Right lobe of liver (tissue), 6 donors: Measurements from ENCODE around the gene SLC2A4RG. TPM values are rescaled to one million over a fixed set of nuclear protein-coding genes. Genes with fewer than 3 reads are reported as not detected.

Experiments
- ATAC-seq, 4 donors: fragments of 200-7000 bp; cut with Tn5 transposase; one replicate each; pipeline ENCODE4 v1.9.1; 2020; ENCODE audit warnings: mild to moderate bottlenecking in 4 of 4, moderate library complexity in 4 of 4
- DNase-seq, 3 donors: peaks; one replicate each; pipeline ENCODE4 v3.0.0-alpha.2; 2020
- H3K27ac ChIP-seq, 3 donors: fragments of 200-600 bp; one replicate each; pipeline ENCODE4 v1.8.0; 2022
- H3K27me3 ChIP-seq, 2 donors: fragments of 200-600 bp; one replicate each; pipeline ENCODE4 v1.8.0; 2022
- H3K36me3 ChIP-seq, 4 donors: fragments of 200-600 bp; sonication (generic) in 1 of 4; one replicate each; pipeline versions ENCODE4 v1.5.1 to v1.8.0; 2017 to 2022; ENCODE audit warnings: control low read depth in 1 of 4
- H3K4me1 ChIP-seq, 4 donors: fragments of 200-600 bp; sonication (generic) in 1 of 4; one replicate each; pipeline versions ENCODE4 v1.5.1 to v1.8.0; 2017 to 2022; ENCODE audit warnings: control low read depth in 1 of 4
- H3K4me3 ChIP-seq, 3 donors: fragments of 200-600 bp; one replicate each; pipeline ENCODE4 v1.8.0; 2022
- H3K9me3 ChIP-seq, 4 donors: fragments of 200-600 bp; sonication (generic) in 1 of 4; one replicate each; pipeline versions ENCODE4 v1.5.1 to v1.8.0; 2017 to 2022; ENCODE audit warnings: control low read depth in 1 of 4
- CTCF ChIP-seq, 4 donors: fragments of 200-600 bp in 3 of 4; fragments of 450-650 bp in 1 of 4; IDR thresholded peaks; one replicate each; pipeline versions ENCODE4 v1.5.1 to v1.8.0; 2016 to 2022; ENCODE audit warnings: antibody characterized with exemption in 4 of 4, mild to moderate bottlenecking in 2 of 4
- POLR2A ChIP-seq: fragments of 450-650 bp; IDR thresholded peaks from one replicate; pipeline ENCODE4 v1.6.1; 2017; ENCODE audit warnings: antibody characterized with exemption, mild to moderate bottlenecking
- WGBS: methylation state at CpG from one replicate; pipeline ENCODE4 v1.1.6; 2018; ENCODE audit warnings: low coverage, low lambda C conversion rate; ENCODE audit not compliant: insufficient coverage; ENCODE audit errors: missing lambda C conversion rate; 5-methylcytosine and 5-hydroxymethylcytosine counted together
- intact Hi-C, 2 donors: fragments of 100-400 bp; cut with DNase I; formaldehyde crosslinking; loops; one replicate each; pipeline versions ENCODE4 v1.11.2 to v1.14.1; 2022
- total RNA-seq, 6 experiments: library from RNA; depleted of rRNA in 2 of 6; stranded (reverse); fragments of >200 nt in 2 of 6; fragmentation: NEBNext Ultra II Directional in 3 of 6; extraction: Animal tissue kit (Norgen Biotek cat#: 25700) in 3 of 6; gene quantifications; one replicate each; pipeline versions ENCODE4 v1.1.0 to v1.2.4, GENCODE V29; 2016 to 2023
- donor health status: DM: no; HTN: yes; CAD: no.
- donor health status: DM: no; HTN: no; CAD: no.
- donor health status: DM: no; HTN: no; CAD: no.
- donor health status: DM: no; HTN: yes; CAD: no.
- donor health status: DM: no; HTN: yes; CAD: no.

SLC2A4RG gene
- total RNA-seq, 6 experiments from 2014 or later = 36.0 to 180 (median 73.8) TPM

GRCh38 chr20:63751471-63752271 lies 12.1 kb downstream of the SLC2A4RG start:
- no peak for TF ChIP-seq CTCF (IDR thresholded peaks at IDR 0.05)
- TF ChIP-seq POLR2A = no peak
- Histone ChIP-seq H3K36me3 (no peaks in the 10 kb centered on the region), H3K27ac (no peak overlapping the region), H3K9me3 (no peaks in the 10 kb centered on the region), H3K4me1 (no peaks in the 10 kb centered on the region), H3K4me3 (no peak overlapping the region), H3K27me3 (no peaks in the 10 kb centered on the region)
- intact Hi-C loops = no loop called here
- DNase-seq = peak in 1 of 3 donors; percentile 50
- 84% methylated on average over 20 of the region's 45 CpGs for WGBS
- no peak for ATAC-seq

- Histone ChIP-seq H3K27me3 (no peaks in the 10 kb centered on the region), H3K4me3 (no peak overlapping the region), H3K4me1 (no peaks in the 10 kb centered on the region), H3K36me3 (no peaks in the 10 kb centered on the region), H3K27ac (no peak overlapping the region), H3K9me3 (no peaks in the 10 kb centered on the region)
- intact Hi-C loops = no loop called here
- no peak for TF ChIP-seq CTCF (IDR thresholded peaks at IDR 0.05)
- TF ChIP-seq POLR2A = no peak
- 92% methylated on average over 13 of the region's 50 CpGs for WGBS
- ATAC-seq (peak in 1 of 4 donors; percentile 7), DNase-seq (peak in 1 of 3 donors; percentile 41)
These were observed 13.0 kb downstream of the SLC2A4RG start for GRCh38 chr20:63752411-63753101.

GRCh38 chr20:63753381-63753780 lies 13.8 kb downstream of the SLC2A4RG start:
- DNase-seq (no peak), ATAC-seq (peak in 1 of 4 donors; percentile 15)
- no peaks in the 10 kb centered on the region for H3K36me3 ChIP-seq
- no peak overlapping the region for H3K4me3 ChIP-seq
- no peaks in the 10 kb centered on the region for H3K4me1 ChIP-seq
- no peak for TF ChIP-seq CTCF (IDR thresholded peaks at IDR 0.05)
- TF ChIP-seq POLR2A = no peak
- no peaks in the 10 kb centered on the region for H3K9me3 ChIP-seq
- H3K27ac ChIP-seq = no peak overlapping the region
- intact Hi-C loops = no loop called here
- WGBS = no CpG with 5 or more reads among the region's 13 CpGs
- no peaks in the 10 kb centered on the region for H3K27me3 ChIP-seq

GRCh38 chr20:63754008-63754407 lies 14.4 kb downstream of the SLC2A4RG start:
- Histone ChIP-seq H3K27ac (no peak overlapping the region), H3K4me3 (no peak overlapping the region), H3K36me3 (no peaks in the 10 kb centered on the region), H3K9me3 (no peaks in the 10 kb centered on the region), H3K4me1 (no peaks in the 10 kb centered on the region), H3K27me3 (no peaks in the 10 kb centered on the region)
- 74% methylated on average over 3 of the region's 16 CpGs for WGBS
- TF ChIP-seq CTCF (IDR thresholded peaks at IDR 0.05) (no peak), POLR2A (no peak)
- intact Hi-C loops = no loop called here
- ATAC-seq (peak in 1 of 4 donors; percentile 13), DNase-seq (no peak)
